HG03521 (cell line): Measurements from ENCODE around the gene ABCG1.

Source experiments
- ATAC-seq: cut with Tn5 transposase; IDR thresholded peaks from one replicate; pipeline ENCODE4 v1.9.1; 2021; ENCODE audit warnings: mild to moderate bottlenecking, moderate library complexity; ENCODE audit not compliant: unreplicated experiment

ABCG1 gene

GRCh38 chr21:42266971-42267556, 48.1 kb downstream of the ABCG1 start:
- ATAC-seq, result no peak

GRCh38 chr21:42269386-42269785, 50.4 kb downstream of the ABCG1 start:
- no peak for ATAC-seq

- ATAC-seq, result no peak
Measured at GRCh38 chr21:42271065-42271464, 52.1 kb downstream of the ABCG1 start.

- no peak for ATAC-seq
Measured at GRCh38 chr21:42272109-42272962, 53.4 kb downstream of the ABCG1 start.

- no peak for ATAC-seq
Measured at GRCh38 chr21:42272984-42273600, 54.2 kb downstream of the ABCG1 start.

- ATAC-seq, result no peak
Measured at GRCh38 chr21:42276076-42276475, 57.1 kb downstream of the ABCG1 start.

GRCh38 chr21:42276526-42277154, 57.7 kb downstream of the ABCG1 start:
- ATAC-seq, result no peak

DNA sequence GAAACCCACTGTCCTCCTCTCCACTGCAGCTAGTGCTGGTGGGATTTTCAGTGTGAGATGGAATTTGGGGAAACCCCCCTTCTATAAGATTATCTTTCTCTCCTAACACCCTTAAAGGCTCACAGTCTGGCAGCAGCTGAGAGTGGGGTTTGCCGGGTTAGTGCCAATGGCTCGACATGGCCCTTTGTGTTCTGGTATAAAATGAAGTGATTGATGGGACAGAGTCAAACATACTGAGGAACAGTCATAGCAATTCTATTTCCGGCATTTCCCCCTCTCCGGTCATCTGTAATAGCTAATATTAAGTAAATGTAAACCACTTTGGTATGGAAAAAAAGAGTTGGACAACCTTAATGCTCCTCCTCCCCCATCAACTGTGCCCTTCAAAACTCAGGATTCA, 58.7 kb downstream of the ABCG1 start:
- no peak for ATAC-seq

- ATAC-seq, result no peak
Measured at GRCh38 chr21:42278451-42279149, 59.7 kb downstream of the ABCG1 start.

GRCh38 chr21:42279341-42279871, 60.5 kb downstream of the ABCG1 start:
- no peak for ATAC-seq

DNA sequence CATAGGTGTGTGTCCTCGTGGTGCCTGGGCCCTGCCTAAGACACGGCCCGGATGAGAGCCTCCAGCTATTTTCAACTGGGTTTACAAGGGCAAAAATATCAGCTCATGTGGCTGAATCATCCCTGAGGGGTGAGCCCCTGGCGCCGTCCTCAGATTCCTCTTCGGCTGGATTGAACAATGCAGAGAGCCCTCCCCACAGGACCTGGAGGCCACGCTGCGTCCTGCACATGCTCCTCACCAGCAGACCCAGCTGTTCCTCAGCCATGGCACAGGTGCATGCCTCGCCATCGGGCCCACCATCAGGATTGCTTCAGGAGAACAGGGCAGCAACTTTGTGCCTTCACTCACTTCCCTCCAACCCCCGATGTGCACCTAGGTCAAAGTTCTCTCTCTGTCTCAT, 60.9 kb downstream of the ABCG1 start:
- ATAC-seq, result no peak

GRCh38 chr21:42280356-42281180, 61.6 kb downstream of the ABCG1 start:
- ATAC-seq, result no peak

- no peak for ATAC-seq
Measured at GRCh38 chr21:42281181-42281680, 62.3 kb downstream of the ABCG1 start.

DNA sequence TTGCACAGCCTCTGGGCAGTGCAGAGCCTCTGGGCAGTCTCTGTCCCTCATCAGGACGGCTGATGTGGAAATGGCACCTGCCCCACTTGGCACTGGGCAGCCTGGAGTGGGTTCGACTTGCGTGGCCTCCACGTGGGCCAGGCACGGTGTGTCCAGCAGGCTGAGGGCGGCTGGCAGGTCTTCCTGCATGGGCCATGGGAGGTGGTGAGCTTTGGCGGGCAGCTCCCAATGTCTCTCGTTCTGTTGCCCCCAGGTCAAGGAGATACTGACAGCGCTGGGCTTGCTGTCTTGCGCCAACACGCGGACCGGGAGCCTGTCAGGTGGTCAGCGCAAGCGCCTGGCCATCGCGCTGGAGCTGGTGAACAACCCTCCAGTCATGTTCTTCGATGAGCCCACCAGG, 63.1 kb downstream of the ABCG1 start:
- ATAC-seq, result no peak

- no peak for ATAC-seq
Measured at GRCh38 chr21:42282715-42283114, 63.8 kb downstream of the ABCG1 start.

GRCh38 chr21:42285569-42286245, 66.8 kb downstream of the ABCG1 start:
- ATAC-seq, result no peak

GRCh38 chr21:42286416-42286815, 67.5 kb downstream of the ABCG1 start:
- no peak for ATAC-seq

- ATAC-seq, result no peak
Measured at GRCh38 chr21:42287193-42288083, 68.5 kb downstream of the ABCG1 start.
